Measurements from ENCODE around the gene RPL22.

The RPL22 gene

GRCh38 chr1:6163973-6164617 lies 35.3 kb downstream of the RPL22 start:
- Histone ChIP-seq H3K4me1 (ENCODE audit: control extremely low read depth in 1 of 4, control insufficient read depth in 4 of 4, insufficient read depth in 4 of 4, low read length in 3 of 4) (peaks cover 0 to 16% (median 9%) of the 10 kb centered on the region in 4 experiments), H3K27ac (ENCODE audit: insufficient read depth in 1 of 2, low read depth in 1 of 2, low read length in 2 of 2, poor library complexity in 1 of 2, severe bottlenecking in 2 of 2) (no peak overlapping the region), H3K27me3 (replicated peaks in 2 of 5; ENCODE audit: control insufficient read depth in 4 of 5, insufficient read depth in 5 of 5, low read length in 4 of 5) (peaks cover 0 to 13% (median 0%) of the 10 kb centered on the region in 5 experiments), H3K9me3 (ENCODE audit: control extremely low read depth in 1 of 5, control insufficient read depth in 4 of 5, insufficient read depth in 2 of 5, low read depth in 1 of 5, low read length in 4 of 5) (no peaks in the 10 kb centered on the region), H3K4me3 (ENCODE audit: control insufficient read depth in 1 of 7, extremely low read depth in 1 of 7, insufficient read depth in 4 of 7, low read depth in 2 of 7, low read length in 6 of 7) (no peak overlapping the region), H3K36me3 (ENCODE audit: control insufficient read depth in 4 of 4, insufficient read depth in 4 of 4, low read length in 3 of 4) (no peaks in the 10 kb centered on the region)
- ChIA-PET POLR2A (no interaction called here), CTCF (interaction anchor here (1.1 to 1.4 kb wide), 2 partner anchors 9 to 27 kb away, joined by 3 to 5 read pairs; no protein-coding TSS in a partner anchor)
- DNase-seq, result no peak
- WGBS (ENCODE audit: insufficient coverage), result 73% methylated on average over 13 of the region's 19 CpGs

- peaks cover 0 to 13% (median 0%) of the 10 kb centered on the region in 5 experiments for H3K27me3 ChIP-seq (replicated peaks in 2 of 5; ENCODE audit: control insufficient read depth in 4 of 5, insufficient read depth in 5 of 5, low read length in 4 of 5)
Observed at GRCh38 chr1:6163191-6163972, 36.0 kb downstream of the RPL22 start.

GRCh38 chr1:6162773-6163172 lies 36.6 kb downstream of the RPL22 start:
- Histone ChIP-seq H3K4me1 (ENCODE audit: control extremely low read depth in 1 of 4, control insufficient read depth in 4 of 4, insufficient read depth in 4 of 4, low read length in 3 of 4) (peaks cover 0 to 16% (median 9%) of the 10 kb centered on the region in 4 experiments), H3K27ac (ENCODE audit: insufficient read depth in 1 of 2, low read depth in 1 of 2, low read length in 2 of 2, poor library complexity in 1 of 2, severe bottlenecking in 2 of 2) (no peak overlapping the region), H3K4me3 (ENCODE audit: control insufficient read depth in 1 of 7, extremely low read depth in 1 of 7, insufficient read depth in 4 of 7, low read depth in 2 of 7, low read length in 6 of 7) (no peak overlapping the region), H3K36me3 (ENCODE audit: control insufficient read depth in 4 of 4, insufficient read depth in 4 of 4, low read length in 3 of 4) (no peaks in the 10 kb centered on the region), H3K27me3 (replicated peaks in 2 of 5; ENCODE audit: control insufficient read depth in 4 of 5, insufficient read depth in 5 of 5, low read length in 4 of 5) (peaks cover 0 to 13% (median 0%) of the 10 kb centered on the region in 5 experiments), H3K9me3 (ENCODE audit: control extremely low read depth in 1 of 5, control insufficient read depth in 4 of 5, insufficient read depth in 2 of 5, low read depth in 1 of 5, low read length in 4 of 5) (no peaks in the 10 kb centered on the region)
- POLR2A ChIA-PET, result no interaction called here
- 75% methylated on average over 13 of the region's 13 CpGs for WGBS (ENCODE audit: insufficient coverage)
- DNase-seq, result no peak
- CTCF ChIA-PET, result no interaction called here

More at GRCh38 chr1:6163191-6163972, 36.0 kb downstream of the RPL22 start:
- ChIA-PET POLR2A (no interaction called here), CTCF (interaction anchor here (1.1 to 1.4 kb wide), 2 partner anchors 8 to 26 kb away, joined by 3 to 5 read pairs; no protein-coding TSS in a partner anchor)
- H3K4me1 ChIP-seq (ENCODE audit: control extremely low read depth in 1 of 4, control insufficient read depth in 4 of 4, insufficient read depth in 4 of 4, low read length in 3 of 4), result peaks cover 0 to 16% (median 9%) of the 10 kb centered on the region in 4 experiments
- 95% methylated on average over 13 of the region's 15 CpGs for WGBS (ENCODE audit: insufficient coverage)
- no peaks in the 10 kb centered on the region for H3K9me3 ChIP-seq (ENCODE audit: control extremely low read depth in 1 of 5, control insufficient read depth in 4 of 5, insufficient read depth in 2 of 5, low read depth in 1 of 5, low read length in 4 of 5)
- H3K36me3 ChIP-seq (ENCODE audit: control insufficient read depth in 4 of 4, insufficient read depth in 4 of 4, low read length in 3 of 4), result no peaks in the 10 kb centered on the region
- H3K27ac ChIP-seq (ENCODE audit: insufficient read depth in 1 of 2, low read depth in 1 of 2, low read length in 2 of 2, poor library complexity in 1 of 2, severe bottlenecking in 2 of 2), result no peak overlapping the region
- DNase-seq, result no peak
- no peak overlapping the region for H3K4me3 ChIP-seq (ENCODE audit: control insufficient read depth in 1 of 7, extremely low read depth in 1 of 7, insufficient read depth in 4 of 7, low read depth in 2 of 7, low read length in 6 of 7)

- POLR2A ChIA-PET, result no interaction called here
- Histone ChIP-seq H3K9me3 (ENCODE audit: control extremely low read depth in 1 of 5, control insufficient read depth in 4 of 5, insufficient read depth in 2 of 5, low read depth in 1 of 5, low read length in 4 of 5) (no peaks in the 10 kb centered on the region), H3K27me3 (replicated peaks in 2 of 5; ENCODE audit: control insufficient read depth in 4 of 5, insufficient read depth in 5 of 5, low read length in 4 of 5) (peaks cover 0 to 11% (median 0%) of the 10 kb centered on the region in 5 experiments), H3K4me3 (ENCODE audit: control insufficient read depth in 1 of 7, extremely low read depth in 1 of 7, insufficient read depth in 4 of 7, low read depth in 2 of 7, low read length in 6 of 7) (no peak overlapping the region), H3K36me3 (ENCODE audit: control insufficient read depth in 4 of 4, insufficient read depth in 4 of 4, low read length in 3 of 4) (no peaks in the 10 kb centered on the region), H3K27ac (ENCODE audit: insufficient read depth in 1 of 2, low read depth in 1 of 2, low read length in 2 of 2, poor library complexity in 1 of 2, severe bottlenecking in 2 of 2) (no peak overlapping the region), H3K4me1 (ENCODE audit: control extremely low read depth in 1 of 4, control insufficient read depth in 4 of 4, insufficient read depth in 4 of 4, low read length in 3 of 4) (peaks cover 0 to 16% (median 9%) of the 10 kb centered on the region in 4 experiments)
- no peak for DNase-seq
- 83% methylated on average over 4 of the region's 7 CpGs for WGBS (ENCODE audit: insufficient coverage)
- CTCF ChIA-PET, result interaction anchor here (1.1 to 1.5 kb wide), 4 partner anchors 9 to 21 kb away, joined by 3 to 8 read pairs (median 4); no protein-coding TSS in a partner anchor
Observed at GRCh38 chr1:6162341-6162740, 37.1 kb downstream of the RPL22 start.

GRCh38 chr1:6158181-6158580 lies 41.2 kb downstream of the RPL22 start:
- Histone ChIP-seq H3K27me3 (replicated peaks in 2 of 5; ENCODE audit: control insufficient read depth in 4 of 5, insufficient read depth in 5 of 5, low read length in 4 of 5) (peaks cover 0 to 8% (median 0%) of the 10 kb centered on the region in 5 experiments), H3K4me1 (ENCODE audit: control extremely low read depth in 1 of 4, control insufficient read depth in 4 of 4, insufficient read depth in 4 of 4, low read length in 3 of 4) (peaks cover 0 to 40% (median 30%) of the 10 kb centered on the region in 4 experiments), H3K9me3 (ENCODE audit: control extremely low read depth in 1 of 5, control insufficient read depth in 4 of 5, insufficient read depth in 2 of 5, low read depth in 1 of 5, low read length in 4 of 5) (no peaks in the 10 kb centered on the region), H3K27ac (ENCODE audit: insufficient read depth in 1 of 2, low read depth in 1 of 2, low read length in 2 of 2, poor library complexity in 1 of 2, severe bottlenecking in 2 of 2) (no peak overlapping the region), H3K36me3 (ENCODE audit: control insufficient read depth in 4 of 4, insufficient read depth in 4 of 4, low read length in 3 of 4) (no peaks in the 10 kb centered on the region), H3K4me3 (ENCODE audit: control insufficient read depth in 1 of 7, extremely low read depth in 1 of 7, insufficient read depth in 4 of 7, low read depth in 2 of 7, low read length in 6 of 7) (no peak overlapping the region)
- POLR2A ChIA-PET, result no interaction called here
- DNase-seq, result no peak
- CTCF ChIA-PET, result interaction anchor here (1.0 to 1.3 kb wide), 2 partner anchors 9 to 45 kb away, joined by 3 read pairs; no protein-coding TSS in a partner anchor
- 87% methylated on average over 8 of the region's 8 CpGs for WGBS (ENCODE audit: insufficient coverage)

- CTCF ChIA-PET, result interaction anchor here (1.0 to 1.3 kb wide), 3 partner anchors 10 to 49 kb away, joined by 3 read pairs; no protein-coding TSS in a partner anchor
Observed at GRCh38 chr1:6157528-6158174, 41.7 kb downstream of the RPL22 start.

More at GRCh38 chr1:6157528-6158174, 41.7 kb downstream of the RPL22 start:
- no peak overlapping the region for H3K27ac ChIP-seq (ENCODE audit: insufficient read depth in 1 of 2, low read depth in 1 of 2, low read length in 2 of 2, poor library complexity in 1 of 2, severe bottlenecking in 2 of 2)
- H3K27me3 ChIP-seq (replicated peaks in 2 of 5; ENCODE audit: control insufficient read depth in 4 of 5, insufficient read depth in 5 of 5, low read length in 4 of 5), result peaks cover 0 to 3% (median 0%) of the 10 kb centered on the region in 5 experiments
- H3K36me3 ChIP-seq (ENCODE audit: control insufficient read depth in 4 of 4, insufficient read depth in 4 of 4, low read length in 3 of 4), result no peaks in the 10 kb centered on the region
- no peak for DNase-seq
- WGBS (ENCODE audit: insufficient coverage), result 91% methylated on average over 15 of the region's 15 CpGs
- no peak overlapping the region for H3K4me3 ChIP-seq (ENCODE audit: control insufficient read depth in 1 of 7, extremely low read depth in 1 of 7, insufficient read depth in 4 of 7, low read depth in 2 of 7, low read length in 6 of 7)
- POLR2A ChIA-PET, result no interaction called here
- H3K4me1 ChIP-seq (ENCODE audit: control extremely low read depth in 1 of 4, control insufficient read depth in 4 of 4, insufficient read depth in 4 of 4, low read length in 3 of 4), result peaks cover 0 to 45% (median 30%) of the 10 kb centered on the region in 4 experiments
- H3K9me3 ChIP-seq (ENCODE audit: control extremely low read depth in 1 of 5, control insufficient read depth in 4 of 5, insufficient read depth in 2 of 5, low read depth in 1 of 5, low read length in 4 of 5), result no peaks in the 10 kb centered on the region
